NCI-H526 treated with DMSO at 0.1 percent for 48 hours (cell line): Measurements from ENCODE around the gene NRCAM.
"Not testable (repeated sequence)": the region's sequence is repeated elsewhere in the genome, so short reads cannot be mapped to it uniquely, and the experiment has no call there.

Experiments
- DNase-seq: peaks from one replicate; lab custom pipeline; 2025; lab: John Stamatoyannopoulos, UW

The NRCAM gene

DNA sequence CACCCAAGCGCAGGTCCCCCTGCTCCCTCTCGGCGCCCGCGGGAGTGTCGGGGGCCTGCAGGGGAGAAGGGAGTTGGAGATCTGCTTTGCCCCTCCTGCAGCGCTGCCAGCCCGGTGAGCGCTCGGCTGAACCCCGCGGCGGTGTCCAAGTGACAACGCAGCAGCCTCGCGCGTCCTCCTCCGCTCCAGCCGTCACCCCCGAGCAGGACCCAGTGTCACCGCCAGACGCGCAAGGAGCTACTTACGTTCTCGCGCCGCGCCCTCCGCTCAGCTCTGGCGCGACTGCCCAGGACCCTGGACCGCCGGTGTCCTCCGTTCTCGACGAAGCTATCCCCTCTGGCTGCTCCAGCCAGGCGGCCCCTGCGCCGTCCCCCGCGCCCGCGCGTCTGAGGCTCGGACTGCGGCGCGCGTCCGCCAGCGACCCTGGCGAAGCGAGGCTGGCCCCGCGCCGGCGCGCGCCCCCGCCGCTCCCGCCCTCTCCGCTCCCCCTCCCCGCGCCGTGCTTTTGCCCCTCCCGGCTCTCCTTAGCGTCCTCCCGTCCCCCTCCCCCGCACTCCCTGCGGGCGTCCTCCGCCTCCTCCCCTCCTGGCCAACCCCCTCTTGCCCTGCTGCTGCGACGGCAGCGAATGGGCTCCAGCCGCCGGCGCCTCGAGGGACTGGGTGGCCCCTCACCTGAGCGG is at the start of gene NRCAM:
TSS of gene NRCAM (minus strand) at position 439 of the 680 bp plus-strand sequence. CDS start 216,372 bp downstream, outside the sequence.
- peak; percentile 94 for DNase-seq

DNA sequence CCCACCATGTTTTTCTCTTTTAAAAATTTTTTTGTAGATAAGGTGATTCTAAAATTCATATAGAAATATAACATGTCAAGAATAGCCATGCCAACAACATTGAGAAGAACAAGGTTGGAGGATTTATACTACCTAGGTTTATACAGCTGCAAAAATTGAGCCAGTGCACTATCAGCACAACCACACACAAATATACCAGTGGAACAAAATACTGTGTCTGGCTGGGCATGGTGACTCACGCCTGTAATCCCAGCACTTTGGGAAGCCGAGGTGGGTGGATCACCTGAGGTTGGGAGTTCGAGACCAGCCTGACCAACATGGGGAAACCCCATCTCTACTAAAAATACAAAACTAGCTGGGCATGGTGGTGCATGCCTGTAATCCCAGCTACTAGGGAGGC is 48.3 kb upstream of the NRCAM start:
- not testable (repeated sequence) for DNase-seq

DNA sequence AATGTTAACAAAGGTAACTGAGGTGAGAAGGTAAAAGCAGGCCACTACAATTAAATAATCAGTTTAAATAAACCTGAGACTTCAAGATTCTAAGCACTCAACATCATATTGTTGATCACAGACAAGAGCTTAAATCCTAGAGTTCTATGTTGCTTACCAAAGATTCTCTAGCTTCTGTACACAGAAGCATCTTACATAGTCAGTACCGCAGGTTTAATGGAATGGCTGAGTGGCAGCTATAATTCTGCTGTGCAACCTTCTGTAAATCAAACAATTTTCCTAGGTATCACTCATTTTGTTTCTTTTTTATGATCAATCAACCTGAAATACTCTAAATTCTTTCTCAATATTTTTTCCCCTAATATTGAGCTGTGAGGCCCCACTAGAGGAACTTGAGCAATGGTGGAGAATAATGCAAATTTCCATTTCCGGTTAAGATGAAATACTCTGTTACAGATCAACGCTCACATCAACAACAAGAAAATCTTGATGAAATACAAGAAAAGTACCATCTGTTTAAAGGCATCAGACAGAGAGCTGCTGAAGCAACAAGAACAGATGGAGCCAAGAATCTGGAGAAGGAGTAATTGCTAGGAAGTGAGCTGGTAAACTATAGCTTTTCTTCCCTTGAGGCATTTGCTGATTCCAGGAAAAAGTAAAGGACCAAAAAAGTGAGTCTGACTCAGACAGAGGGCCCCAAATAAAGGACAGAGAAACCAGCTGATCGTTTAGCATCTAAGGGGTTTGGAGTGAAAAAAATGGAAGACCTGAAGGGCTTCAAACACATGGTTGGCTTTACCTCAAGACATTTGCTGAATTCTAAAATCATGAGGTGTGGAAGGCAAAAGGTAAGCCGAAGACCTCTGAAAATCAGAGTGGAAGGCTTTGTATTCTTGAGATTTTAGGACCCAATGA is 47.1 kb upstream of the NRCAM start:
- no peak for DNase-seq

DNA sequence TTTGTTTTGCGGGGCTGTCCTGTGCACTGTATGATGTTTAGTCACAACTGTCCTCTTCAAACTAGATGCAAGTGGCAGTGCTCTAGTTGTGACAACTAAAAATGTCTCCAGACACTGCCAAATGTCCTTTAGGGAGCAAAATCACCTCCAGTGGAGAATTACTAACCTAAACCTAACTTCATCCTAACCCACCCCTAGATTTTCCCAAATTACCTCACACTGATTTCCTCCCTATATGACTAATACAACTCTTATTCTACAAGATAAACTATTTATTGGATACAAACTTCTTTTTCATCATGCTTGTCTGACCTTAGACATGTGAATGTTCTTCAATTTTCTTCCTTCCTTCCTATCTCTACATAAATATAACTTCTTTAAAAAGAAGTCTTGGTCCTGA is 43.3 kb upstream of the NRCAM start:
- DNase-seq, result no peak

DNA sequence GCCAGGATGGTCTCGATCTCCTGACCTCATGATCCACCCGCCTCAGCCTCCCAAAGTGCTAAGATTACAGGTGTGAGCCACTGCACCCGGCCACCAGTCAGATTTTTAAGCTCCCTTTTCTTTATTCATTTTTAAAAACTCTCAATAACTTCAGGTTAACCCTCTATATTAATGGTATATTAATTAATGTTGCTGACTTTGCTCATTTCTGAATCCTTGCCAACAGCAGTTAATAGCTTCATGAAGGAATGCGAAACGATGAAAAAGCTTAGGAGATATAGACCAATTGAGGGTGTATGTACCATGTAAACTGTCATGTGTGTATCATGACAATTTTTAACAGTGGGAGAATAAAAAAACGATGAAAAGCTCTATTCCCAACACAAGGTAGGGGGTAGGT is 42.2 kb upstream of the NRCAM start:
- no peak for DNase-seq

DNA sequence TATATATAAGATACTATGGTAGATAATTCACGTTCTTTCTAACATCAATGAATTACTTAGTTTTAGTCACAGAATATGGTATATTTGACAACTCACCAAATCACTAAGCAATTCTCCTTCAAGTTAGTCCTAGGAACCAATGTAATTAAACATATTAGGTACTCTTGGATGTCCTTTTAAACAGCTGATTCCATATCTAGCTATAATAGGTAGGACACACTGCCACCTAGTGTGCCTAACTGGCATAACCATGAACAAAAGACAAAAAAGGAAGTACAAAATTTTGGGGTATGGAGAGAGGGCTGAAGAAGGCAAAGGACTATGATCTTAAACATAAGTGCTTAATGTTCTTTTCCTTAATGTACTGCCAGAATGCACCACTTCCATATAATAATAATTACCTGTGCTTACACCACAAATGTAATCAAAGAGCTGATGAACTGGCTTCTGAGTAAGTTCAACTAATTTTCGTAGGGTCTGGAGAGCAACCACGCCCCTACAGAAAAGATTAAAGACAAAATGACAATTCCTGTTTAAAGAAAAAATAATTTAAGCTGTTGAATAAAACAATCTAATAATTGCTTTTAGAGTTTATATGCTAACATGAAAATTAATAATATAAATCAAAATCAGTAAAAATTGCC is 41.0 kb upstream of the NRCAM start:
- peak; percentile 40 for DNase-seq

DNA sequence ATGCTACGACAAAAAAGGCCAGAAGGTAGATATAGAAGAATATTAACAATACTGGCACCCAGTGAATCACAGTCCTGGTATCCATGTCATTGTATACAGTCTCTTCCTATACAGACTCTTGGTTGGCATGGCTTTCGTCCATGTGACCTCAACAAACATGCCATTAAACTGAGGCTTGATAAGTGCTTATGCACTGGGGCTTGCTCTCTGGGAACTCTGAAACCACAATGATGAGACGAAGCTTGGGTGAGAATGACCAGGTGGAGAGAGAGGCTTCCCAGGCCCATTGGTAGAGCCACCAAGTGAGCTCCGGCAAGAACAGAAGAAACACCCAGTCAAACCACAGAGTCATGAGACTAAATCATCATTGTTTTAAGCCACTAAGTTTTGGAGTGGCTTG is 36.5 kb upstream of the NRCAM start:
- no peak for DNase-seq

DNA sequence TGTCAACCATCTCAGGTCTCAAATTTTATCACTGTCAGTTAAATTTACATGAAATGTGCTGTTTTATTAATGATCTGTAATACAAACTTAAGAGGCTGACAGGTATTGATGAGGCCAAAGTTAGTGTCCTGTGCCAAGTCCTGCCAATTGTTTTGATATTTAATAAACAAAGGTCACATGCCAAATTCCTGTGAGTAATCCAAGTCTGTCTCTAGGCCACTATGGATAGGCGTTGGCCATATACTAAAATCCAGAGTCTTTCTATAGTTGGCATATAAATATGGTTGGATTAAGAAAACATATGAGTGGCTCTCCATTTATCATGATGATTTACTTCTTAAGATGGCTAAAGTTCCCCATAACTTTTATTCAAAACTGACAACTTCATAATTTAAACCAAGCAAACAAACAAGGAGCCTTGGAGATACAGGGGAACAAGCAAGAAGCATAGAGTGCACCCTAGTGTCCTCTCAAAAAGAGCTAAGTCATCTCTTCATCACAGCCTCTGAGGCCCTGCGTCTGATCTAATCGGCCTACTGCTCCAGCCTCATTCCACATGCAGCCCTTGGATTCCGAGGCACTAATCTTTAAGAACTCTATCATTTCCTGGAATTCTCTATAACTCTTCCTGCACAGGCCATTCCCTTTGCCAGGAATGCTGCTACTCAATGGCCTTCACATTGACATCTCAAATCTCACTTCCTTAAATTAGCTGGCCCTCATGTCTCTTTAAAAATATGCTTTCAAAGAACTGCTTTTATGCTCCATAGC is 32.7 kb upstream of the NRCAM start:
- no peak for DNase-seq

DNA sequence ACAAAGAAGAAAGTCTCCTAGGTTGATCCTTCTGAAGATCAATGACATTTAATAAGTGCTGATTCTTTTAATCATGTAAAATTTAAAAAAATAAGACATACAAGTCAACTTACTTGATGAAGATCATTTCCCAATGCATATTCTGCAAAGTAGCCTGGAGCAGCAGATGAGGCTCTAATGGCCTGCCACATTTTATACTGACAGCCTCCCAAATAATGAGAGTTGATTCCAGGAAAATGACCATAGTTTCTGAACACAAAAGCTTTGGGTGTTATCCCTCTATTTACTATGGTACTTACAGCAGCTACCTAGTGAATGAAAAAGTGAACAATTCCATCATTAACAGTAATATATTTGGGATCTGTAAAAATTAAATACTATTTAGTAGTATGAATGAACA is 31.4 kb upstream of the NRCAM start:
- no peak for DNase-seq

DNA sequence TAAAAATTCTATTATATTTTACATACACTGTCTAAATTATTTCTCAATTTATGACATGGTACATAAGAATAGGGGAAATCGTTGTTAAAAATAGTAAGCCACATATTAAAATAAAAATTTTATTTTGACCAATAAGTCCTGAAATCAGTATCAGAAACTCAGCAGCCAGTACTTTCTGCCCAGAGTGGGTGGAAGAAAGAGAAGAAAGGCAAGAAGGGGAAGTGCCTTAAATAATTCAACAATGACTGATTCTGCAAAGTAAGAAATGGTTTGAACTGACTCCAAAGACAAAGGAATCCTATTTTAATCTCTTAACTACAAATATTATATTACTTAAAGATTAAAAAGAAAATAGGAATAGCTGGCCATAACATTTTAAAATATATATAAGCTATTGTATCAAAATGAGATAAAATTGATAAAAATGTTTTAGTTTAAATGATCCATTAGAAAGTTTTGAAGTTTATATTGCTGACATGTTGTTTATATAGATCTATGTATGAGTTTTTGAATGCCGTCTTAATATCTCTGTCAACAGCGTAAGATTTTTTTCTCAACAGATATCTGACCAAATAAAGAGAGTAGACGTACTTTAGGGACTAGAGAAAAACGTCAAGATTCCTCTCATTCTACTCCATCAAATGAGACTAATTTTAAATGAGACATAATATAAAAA is 30.2 kb upstream of the NRCAM start:
- DNase-seq, result no peak

DNA sequence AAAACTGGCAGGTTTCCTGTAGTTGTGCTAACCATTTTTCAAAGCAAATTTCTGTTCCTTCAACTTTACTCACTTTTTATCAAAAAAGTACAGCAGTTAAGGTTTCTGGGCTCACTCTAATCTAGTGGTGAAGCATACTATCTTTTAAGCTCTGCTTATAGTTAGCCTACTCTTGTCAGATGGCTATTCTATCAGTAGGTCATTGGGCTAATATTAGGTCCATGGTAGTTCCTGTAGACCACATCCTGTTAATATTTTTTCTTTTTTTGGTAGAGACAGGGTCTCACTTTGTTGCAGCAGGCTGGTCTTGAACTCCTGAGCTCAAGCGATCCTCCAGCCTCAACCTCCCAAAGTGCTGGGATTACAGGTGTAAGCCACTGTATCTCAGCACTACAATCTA is 27.9 kb upstream of the NRCAM start:
- no peak for DNase-seq

DNA sequence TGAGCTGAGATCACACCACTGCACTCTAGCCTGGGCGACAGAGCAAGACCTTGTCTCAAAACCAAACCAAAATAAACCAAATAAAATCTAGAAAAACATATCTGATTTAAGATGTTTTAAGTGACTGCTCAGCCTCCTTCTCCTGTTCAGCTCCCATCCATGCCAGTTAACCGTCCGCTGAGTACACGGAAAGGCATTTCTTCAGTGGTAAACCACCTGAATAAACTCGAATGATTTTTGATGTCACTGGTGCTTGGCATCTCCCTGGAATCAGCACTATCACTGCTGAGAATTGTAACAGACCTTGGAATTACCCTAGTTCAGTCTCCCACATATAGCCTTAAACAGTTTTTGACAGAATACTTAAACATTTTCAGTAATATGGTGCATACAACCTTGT is 24.1 kb upstream of the NRCAM start:
- no peak for DNase-seq

DNA sequence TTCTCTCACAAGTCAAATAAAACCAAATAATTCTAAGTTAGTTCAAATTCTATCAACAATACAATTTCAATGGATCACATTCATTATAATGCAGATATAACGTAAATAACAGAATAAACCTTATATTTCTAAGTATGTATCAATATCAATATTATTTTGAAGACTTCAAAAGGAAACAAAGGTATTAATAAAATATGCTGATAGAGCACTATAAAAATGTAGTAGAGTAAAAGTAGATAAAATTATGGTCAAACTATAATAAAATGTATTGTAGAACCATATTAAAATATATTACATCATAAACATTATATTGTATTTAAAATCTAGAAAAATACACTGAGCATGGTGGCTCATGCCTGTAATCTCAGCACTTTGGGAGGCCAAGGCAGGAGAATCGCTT is 23.5 kb upstream of the NRCAM start:
- DNase-seq, result no peak

DNA sequence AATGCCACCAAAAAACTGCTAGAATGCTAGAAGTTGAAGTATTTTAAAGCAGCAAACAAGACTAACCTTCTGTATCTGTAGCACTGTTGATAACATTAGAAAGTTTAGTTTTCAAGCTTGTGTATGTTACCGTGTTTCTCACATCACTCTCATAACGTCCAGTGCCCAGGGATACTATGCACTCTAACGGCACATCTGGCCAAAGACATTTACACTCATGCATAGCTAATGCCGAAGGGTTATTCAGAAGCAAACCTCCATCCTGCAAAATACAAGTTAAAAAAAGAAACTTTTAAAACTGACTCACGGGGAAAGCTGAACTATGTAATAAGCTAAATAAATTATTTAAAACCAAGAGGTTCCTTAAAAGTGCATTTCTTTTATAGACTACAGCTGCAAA is 22.9 kb upstream of the NRCAM start:
- DNase-seq, result no peak

DNA sequence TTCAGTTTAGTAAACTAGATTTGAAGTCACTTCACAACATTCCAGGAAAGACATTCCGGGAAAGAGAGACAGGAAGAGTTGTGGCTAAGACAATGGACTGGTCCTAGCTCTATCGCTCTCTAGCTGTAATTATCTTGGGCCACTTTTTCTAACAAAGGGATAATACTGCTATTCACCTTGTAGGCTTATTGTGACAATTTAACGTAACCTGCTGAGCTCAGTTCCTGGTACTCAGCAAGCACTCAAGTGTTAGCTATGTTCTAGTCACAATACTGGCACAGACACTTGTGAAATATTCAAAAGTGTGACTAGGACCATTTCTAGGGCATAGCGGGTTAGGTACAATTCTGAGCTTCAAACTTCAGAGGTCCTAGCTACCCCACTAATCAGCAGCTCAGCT is 12.0 kb upstream of the NRCAM start:
- DNase-seq, result no peak

DNA sequence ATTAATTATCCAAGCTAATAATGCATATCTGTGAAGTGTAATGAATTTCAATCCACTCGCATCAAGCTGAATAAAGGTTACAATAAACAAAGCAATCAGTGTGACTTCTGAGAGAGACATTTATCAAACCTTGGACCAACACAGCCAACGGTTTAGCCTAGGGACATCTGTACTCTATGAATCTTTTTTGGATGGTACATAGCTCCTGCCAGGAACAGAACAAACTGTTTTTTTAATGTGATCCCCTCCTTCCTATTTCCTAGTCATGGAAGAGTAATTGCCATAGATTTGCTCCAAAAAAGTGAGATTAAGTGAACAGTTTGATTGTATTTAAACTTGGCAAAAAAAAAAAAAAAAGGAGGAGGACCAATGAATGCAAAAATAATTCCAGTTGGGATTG is 11.2 kb upstream of the NRCAM start:
- no peak for DNase-seq

DNA sequence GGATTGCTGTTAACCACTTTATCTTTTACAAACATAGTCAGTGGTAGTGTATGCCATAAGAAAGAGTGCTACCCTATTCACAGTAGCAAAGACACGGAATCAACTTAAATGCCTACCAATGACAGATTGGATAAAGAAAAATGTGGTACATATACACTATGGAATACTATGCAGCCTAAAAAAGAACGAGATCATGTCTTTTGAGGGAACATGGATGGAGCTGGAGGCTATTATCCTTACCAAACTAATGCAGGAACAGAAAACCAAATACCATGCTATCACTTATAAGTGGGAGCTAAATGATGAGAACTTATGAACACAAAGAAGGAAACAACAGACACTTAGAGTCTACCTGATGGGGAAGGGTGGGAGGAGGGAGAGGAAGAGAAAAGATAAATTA is 10.1 kb upstream of the NRCAM start:
- DNase-seq, result not testable (repeated sequence)

DNA sequence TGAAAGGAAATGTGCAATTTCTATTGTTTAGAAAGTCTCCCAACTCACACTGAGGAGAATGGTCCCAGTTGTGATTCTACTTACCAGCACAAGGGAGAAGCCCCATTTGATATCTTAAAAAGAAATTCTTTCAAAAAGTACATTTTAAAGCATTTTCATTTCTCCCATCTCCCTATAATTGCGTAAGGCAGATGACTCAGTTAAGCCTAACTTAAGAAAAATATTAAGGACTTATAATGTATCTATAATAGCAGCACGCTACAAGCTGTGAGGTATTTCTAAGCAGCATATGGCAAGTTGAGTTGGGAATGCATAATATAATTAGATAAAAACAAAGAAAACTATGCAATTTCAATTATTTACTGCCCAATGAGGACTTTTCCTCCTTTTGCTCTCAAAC is 8.5 kb upstream of the NRCAM start:
- DNase-seq, result no peak

DNA sequence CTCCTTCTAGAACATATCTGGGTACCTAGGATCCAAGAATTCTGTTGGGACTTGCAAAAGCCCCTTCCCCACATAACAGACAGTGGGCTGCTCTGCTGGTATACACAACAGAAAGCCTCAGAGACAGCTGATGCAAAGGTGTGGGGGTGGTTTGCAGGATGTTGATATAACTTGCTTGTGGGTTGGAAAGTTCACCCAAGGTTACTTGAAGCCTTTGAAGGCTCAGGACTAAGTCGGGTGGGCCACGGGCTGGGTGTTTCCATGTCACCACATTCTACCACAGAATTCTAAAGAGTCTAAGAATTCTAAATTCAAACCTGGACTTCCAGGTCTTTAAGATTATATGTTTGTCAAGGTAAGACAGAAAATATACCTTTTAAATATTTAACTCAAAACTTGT is 7.4 kb upstream of the NRCAM start:
- DNase-seq, result no peak

DNA sequence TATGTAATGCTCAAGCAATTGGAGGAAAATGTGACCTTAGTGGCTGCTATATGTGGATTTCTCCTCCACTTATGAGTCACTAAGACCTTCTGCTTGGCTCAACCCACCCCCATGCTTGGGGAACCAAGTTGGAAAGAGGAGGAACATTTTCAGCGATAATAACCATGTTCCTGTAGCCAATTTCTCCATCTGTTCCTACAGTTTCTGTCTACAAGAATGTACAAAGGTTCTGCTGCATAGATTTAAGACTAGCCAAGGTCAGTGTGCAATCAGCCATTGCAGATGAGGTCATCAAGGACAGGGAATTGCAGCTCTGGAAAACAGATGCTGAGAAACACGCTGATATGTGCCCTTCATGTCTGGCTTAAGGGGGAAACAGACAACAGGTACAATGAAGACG is 5.6 kb upstream of the NRCAM start:
- DNase-seq, result no peak

DNA sequence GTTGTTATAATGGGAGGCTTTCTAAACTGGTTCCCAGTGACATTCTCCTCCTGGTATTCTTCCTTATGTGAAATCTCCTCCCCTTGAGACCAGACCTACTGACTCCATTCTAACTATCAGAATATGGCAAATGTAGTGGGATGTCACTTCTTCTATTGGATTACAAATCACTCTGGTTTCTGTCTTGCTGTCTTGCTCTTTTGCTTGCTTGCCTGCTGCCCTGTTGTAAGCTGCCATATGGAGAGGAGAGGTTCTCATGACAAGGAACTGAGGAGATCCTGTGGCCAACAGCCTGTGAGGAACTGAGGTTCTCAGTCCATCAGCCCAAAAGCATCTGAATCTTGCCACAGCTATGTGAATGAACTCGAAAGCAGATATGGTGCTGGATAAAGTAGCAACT is 4.7 kb upstream of the NRCAM start:
- no peak for DNase-seq
